RWPE1 (cell line): Measurements from ENCODE around the gene FGR.
A peak's percentile ranks its signal among the peaks of the same experiment; 100 is the strongest.

Experiments used
- CTCF ChIA-PET: fragments of 350-600 bp; sonication (Branson Sonifier 250); formaldehyde crosslinking; extraction: SDS; loops from one replicate; lab custom pipeline; 2021; lab: Yijun Ruan, JAX
- POLR2A ChIA-PET: fragments of 400-600 bp; formaldehyde crosslinking; extraction: SDS; loops from one replicate; lab custom pipeline; 2020; ENCODE audit warnings: antibody characterized with exemption; ENCODE audit not compliant: low non-redundant PET; lab: Yijun Ruan, JAX
- DNase-seq: peaks from one replicate; pipeline ENCODE4 v3.0.0; 2012; ENCODE audit warnings: low spot score
- H3K27ac ChIP-seq: fragments of 450-650 bp; 2 replicates; pipeline ENCODE4 v1.5.1; 2017
- TF ChIP-seq, protein P1 (sequence below): fragments of 450-650 bp; conservative IDR thresholded peaks from 2 replicates; pipeline ENCODE4 v1.5.1; 2017; ENCODE audit warnings: low read depth, mild to moderate bottlenecking

Gene FGR

DNA sequence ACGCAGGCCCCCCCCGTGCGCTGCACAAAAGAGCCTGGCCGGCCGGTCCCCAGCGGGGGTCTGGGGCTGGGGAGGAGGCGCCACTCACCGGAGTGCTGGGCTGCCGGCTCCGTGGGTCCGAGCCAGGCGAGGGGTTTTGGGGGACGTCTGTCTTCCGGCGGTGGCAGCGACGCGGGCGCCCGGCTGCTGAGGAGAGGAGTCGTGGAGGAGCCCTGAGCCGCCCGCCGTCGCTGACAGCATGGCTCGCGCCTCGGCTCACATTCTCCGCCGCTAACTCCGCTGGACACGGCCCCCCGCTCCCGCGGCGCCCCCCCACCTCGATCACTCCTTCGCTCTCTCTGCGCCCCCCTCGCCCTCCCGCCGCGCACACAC is 31.7 kb downstream of the FGR start:
- POLR2A ChIA-PET: interaction anchor here (1.0 kb wide), 1 partner anchor 46 kb away, joined by 5 read pairs; no protein-coding TSS in a partner anchor
- peak; percentile 38 for DNase-seq
- H3K27ac ChIP-seq: peak overlapping the region; percentile 93

GRCh38 chr1:27602462-27603308 is 32.3 kb downstream of the FGR start:
- POLR2A ChIA-PET: interaction anchor here (1.1 kb wide), 1 partner anchor 28 kb away, joined by 3 read pairs; no protein-coding TSS in a partner anchor
- peak; percentile 83 for DNase-seq
- TF ChIP-seq, protein P1, sequence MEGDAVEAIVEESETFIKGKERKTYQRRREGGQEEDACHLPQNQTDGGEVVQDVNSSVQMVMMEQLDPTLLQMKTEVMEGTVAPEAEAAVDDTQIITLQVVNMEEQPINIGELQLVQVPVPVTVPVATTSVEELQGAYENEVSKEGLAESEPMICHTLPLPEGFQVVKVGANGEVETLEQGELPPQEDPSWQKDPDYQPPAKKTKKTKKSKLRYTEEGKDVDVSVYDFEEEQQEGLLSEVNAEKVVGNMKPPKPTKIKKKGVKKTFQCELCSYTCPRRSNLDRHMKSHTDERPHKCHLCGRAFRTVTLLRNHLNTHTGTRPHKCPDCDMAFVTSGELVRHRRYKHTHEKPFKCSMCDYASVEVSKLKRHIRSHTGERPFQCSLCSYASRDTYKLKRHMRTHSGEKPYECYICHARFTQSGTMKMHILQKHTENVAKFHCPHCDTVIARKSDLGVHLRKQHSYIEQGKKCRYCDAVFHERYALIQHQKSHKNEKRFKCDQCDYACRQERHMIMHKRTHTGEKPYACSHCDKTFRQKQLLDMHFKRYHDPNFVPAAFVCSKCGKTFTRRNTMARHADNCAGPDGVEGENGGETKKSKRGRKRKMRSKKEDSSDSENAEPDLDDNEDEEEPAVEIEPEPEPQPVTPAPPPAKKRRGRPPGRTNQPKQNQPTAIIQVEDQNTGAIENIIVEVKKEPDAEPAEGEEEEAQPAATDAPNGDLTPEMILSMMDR: no peak
- CTCF ChIA-PET: interaction anchor here (1.0 to 8.1 kb wide), 3 partner anchors 45 to 186 kb away, joined by 3 to 67 read pairs (median 3); no protein-coding TSS in a partner anchor
- H3K27ac ChIP-seq: peak overlapping the region; percentile 93

More for the DNA sequence above, 31.7 kb downstream of the FGR start:
- TF ChIP-seq, protein P1: no peak
- CTCF ChIA-PET: interaction anchor here (0.6 to 8.1 kb wide), 4 partner anchors 46 to 200 kb away, joined by 3 to 67 read pairs (median 3); no protein-coding TSS in a partner anchor

DNA sequence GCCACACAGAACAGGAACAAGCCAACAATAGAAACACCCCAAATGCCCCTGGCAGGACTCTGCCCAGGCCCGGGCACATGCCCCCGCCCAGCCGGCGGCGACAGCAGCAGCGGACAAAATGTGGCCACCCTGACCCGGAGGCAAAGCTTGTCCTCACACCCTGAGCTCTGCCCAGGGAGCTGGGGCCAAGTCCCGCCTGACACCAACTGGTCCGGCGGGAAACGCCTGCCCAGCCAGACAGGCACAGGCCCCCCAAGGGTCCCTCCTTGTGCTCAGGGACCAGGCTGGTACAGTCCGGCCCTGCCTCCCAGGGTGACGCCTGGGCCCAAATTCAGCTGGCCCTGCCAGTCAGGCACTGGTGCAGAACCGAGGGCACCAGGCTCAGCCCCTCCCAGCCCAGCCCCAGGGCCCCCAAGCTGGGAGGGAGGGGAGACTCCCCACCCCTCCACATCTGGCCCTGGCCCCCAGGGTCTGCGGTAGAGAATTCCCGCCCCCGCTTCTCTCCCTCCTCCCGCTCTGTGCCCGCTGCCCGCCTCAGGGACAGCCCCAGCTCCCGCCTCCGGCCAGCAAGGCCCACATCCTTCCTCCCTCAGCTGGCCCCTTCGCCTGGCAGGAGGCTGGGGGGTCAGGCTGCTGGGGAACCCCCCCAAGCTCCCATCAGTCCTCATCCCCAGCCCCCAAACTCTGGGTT is 33.1 kb downstream of the FGR start:
- TF ChIP-seq, protein P1: no peak
- ChIA-PET CTCF (interaction anchor here (0.9 to 8.1 kb wide), 5 partner anchors 9 to 94 kb away, joined by 3 to 67 read pairs (median 3); no protein-coding TSS in a partner anchor), POLR2A (interaction anchor here (0.6 to 1.1 kb wide), 2 partner anchors 27 to 55 kb away, joined by 3 read pairs; no protein-coding TSS in a partner anchor)
- peak overlapping the region; percentile 93 for H3K27ac ChIP-seq
- DNase-seq: peak; percentile 42

DNA sequence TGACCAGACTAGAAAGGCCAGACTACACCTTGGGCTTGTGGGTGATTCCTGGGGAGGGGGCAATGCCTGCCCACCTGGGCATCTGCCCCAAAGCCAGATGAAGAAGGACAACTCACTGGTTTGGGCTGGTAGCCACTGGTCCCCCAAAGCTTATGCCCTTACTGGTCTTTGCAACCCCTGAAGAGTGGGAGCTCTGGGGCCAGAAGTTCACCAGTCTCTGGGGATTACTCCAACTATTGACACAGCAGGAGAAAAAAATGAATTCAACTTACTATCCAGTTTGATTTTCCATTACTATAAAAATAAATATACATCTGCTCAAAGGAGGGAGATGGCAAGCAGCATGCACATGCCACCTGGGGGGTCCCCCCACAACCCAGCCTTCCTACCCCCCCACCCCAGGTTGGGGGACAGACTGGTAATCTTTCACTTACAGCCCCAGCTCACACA is 33.6 kb downstream of the FGR start:
- no peak for DNase-seq
- TF ChIP-seq, protein P1: no peak
- peak overlapping the region; percentile 93 for H3K27ac ChIP-seq
- ChIA-PET POLR2A (interaction anchor here (1.1 kb wide), 1 partner anchor 26 kb away, joined by 3 read pairs; no protein-coding TSS in a partner anchor), CTCF (interaction anchor here (0.9 to 8.1 kb wide), 6 partner anchors 9 to 62 kb away, joined by 3 to 67 read pairs (median 4); no protein-coding TSS in a partner anchor)

DNA sequence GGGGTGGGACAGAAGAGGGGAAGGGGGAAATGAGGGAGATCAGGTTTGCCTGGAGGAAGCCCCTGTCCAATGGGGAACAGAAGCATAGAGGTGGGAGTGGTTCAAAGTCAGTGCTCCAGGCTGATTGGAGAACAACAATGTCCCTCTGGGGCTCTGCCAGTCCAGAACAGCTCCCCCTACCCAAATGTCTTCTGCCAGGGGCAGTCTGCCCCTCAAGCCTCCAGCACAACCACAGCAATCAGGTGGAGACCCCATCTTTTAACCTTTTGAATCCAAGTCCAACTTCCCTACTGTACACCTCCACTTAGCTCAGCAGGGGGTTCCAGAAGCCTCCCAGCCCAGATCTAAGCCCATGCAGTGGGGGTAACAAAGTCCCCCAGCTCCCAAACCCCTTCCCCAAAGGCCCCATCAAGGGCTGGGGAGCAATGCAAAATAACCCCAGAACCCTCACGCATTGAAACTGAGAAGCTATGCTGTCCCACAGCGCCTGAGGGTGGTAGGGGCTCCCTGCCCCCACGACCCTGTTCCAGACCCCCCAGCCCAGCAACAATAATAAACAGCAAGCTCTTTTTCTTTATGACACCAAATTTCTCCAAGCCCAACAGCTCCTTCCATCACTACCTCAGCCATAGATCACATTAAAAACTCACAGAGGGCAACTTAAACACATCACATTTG is 34.3 kb downstream of the FGR start:
- TF ChIP-seq, protein P1: no peak
- ChIA-PET CTCF (interaction anchor here (0.5 to 8.1 kb wide), 7 partner anchors 8 to 120 kb away, joined by 3 to 67 read pairs (median 4); no protein-coding TSS in a partner anchor), POLR2A (no interaction called here)
- DNase-seq: no peak
- H3K27ac ChIP-seq: peak overlapping the region; percentile 93
